HG03521 (cell line): ENCODE data around the gene RFWD3.
"Not testable (repeated sequence)": the region's sequence is repeated elsewhere in the genome, so short reads cannot be mapped to it uniquely, and the experiment has no call there.

Experiments
- ATAC-seq: cut with Tn5 transposase; IDR thresholded peaks from one replicate; pipeline ENCODE4 v1.9.1; 2021; ENCODE audit warnings: mild to moderate bottlenecking, moderate library complexity; ENCODE audit not compliant: unreplicated experiment

Gene RFWD3

GRCh38 chr16:74667255-74667700, 601 bp upstream of the RFWD3 start:
- ATAC-seq = no peak

- no peak for ATAC-seq
Observed at GRCh38 chr16:74666010-74666421, 661 bp downstream of the RFWD3 start.

GRCh38 chr16:74661064-74661463, 5.6 kb downstream of the RFWD3 start:
- ATAC-seq = no peak

- ATAC-seq = no peak
Observed at GRCh38 chr16:74660383-74660782, 6.3 kb downstream of the RFWD3 start.

- no peak for ATAC-seq
Observed at GRCh38 chr16:74659041-74659440, 7.6 kb downstream of the RFWD3 start.

GRCh38 chr16:74657870-74658642, 8.6 kb downstream of the RFWD3 start:
- ATAC-seq = no peak

DNA sequence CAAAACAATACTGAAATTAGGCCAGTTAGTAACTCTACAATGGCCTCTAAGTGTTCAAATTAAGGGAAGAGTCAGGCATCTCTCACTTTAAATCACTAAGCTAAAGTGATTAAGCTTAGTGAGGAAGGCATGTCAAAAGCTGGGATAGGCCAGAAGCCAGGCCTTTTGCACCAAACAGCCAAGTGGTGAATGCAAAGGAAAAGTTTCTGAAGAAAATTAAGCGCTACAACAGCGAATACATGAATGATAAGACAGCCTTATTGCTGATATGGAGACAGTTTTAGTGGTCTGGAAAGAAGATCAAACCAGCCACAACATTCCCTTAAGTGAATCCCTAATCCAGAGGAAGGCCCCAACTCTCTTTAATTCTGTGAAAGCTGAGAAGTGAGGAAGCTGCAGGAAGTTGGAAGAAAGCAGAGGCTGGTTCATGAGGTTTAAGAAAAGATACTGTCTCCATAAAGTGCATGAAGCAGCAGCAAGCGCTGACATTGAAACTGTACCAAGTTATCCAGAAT, 12.1 kb downstream of the RFWD3 start:
- ATAC-seq = no peak

- not testable (repeated sequence) for ATAC-seq
Observed at GRCh38 chr16:74652883-74653282, 13.8 kb downstream of the RFWD3 start.

DNA sequence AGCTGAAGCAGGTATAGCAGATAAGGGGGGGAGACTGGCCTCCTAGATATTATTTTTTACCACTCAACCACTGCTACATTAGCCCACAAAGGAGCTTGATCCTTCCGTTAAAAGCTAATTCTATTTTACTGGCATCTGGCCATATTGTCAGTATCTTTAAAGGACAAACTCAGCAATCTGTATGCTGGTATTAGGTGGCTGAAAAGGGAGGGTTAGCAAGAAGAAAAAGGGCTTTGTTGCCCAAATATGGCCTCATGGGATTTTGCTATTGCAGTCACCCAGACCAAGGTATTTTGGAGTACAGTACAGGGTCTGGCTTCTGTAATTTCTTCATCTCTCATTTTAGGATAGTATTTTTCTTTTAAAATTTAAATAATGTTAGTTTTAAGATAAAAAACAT, 14.4 kb downstream of the RFWD3 start:
- ATAC-seq = no peak

GRCh38 chr16:74651841-74652240, 14.8 kb downstream of the RFWD3 start:
- no peak for ATAC-seq

DNA sequence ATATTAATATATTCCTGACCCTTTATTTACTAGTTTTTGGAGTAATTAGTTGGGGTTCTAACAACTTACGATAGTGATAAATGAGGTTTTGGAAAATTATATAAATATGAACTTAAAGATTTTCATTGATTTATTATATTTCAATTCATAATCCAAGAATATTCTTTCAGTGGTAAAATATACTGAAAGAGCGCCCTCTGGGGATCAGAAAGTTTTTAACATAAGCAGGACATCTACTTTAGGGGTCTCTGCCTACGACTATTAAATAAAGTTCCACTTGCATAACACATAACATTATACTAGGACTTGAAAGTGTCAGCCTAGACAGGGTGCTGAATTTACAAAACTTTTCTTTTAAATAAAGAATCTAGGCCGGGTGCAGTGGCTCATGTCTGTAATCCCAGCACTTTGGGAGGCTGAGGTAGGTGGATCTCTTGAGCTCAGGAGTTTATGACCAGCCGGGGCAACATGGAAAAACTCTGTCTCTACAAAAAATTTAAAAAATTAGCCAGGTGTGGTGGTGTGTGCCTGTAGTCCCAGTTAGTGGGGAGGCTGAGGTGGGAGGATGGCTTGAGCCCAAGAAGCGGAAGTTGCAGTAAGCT, 15.6 kb downstream of the RFWD3 start:
- no peak for ATAC-seq

- no peak for ATAC-seq
Observed at GRCh38 chr16:74649839-74650504, 16.7 kb downstream of the RFWD3 start.

DNA sequence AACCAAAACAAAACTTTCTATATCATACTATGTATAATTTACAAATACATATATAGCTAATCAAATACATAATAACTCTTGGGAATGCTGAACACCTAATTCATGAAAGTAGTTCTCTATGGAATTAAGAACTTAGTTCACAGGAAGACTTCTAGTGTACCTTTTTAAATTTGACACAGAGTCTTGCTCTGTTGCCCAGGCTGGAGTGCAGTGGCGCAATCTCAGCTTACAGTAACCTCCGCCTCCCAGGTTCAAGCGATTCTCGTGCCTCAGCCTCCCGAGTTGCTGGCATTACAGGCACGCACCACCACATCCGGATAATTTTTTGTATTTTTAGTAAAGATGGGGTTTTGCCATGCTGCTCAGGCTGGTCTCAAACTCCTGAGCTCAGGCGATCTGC, 24.7 kb downstream of the RFWD3 start:
- no peak for ATAC-seq

DNA sequence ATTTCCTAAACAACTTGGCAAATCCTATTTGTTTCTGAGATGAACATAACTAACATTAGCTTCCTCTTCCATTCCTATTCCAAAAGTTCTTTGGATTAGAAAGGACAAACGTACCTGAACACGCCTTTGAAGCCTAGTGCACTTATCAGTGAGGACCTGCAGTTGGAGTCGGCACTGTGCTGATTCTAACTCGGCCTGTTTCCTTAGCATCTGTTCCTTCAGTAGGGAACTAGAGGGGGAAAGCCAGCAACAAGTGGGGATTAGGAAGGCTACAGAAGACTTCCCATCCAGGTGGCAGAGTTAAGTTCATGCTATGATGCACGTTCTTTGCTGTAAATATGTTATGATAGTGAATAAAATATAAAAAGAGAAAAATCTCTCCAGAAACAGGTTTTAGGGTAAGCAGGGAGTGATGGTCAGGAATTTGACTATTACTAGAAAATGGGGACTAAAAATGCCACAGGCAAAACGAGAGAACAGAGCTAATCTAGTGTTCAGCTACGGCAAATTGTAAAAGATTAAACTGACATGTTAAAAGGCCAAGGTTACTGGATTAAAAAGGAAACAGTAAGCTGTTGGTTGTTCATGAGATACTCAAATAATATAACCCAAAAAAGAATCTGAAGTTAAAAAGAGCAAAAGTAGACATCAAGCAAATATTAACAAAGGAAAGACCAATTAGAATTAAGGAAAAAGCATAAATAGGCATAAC, 28.8 kb downstream of the RFWD3 start:
- ATAC-seq = no peak

- ATAC-seq = no peak
Observed at GRCh38 chr16:74635303-74635702, 31.4 kb downstream of the RFWD3 start.

DNA sequence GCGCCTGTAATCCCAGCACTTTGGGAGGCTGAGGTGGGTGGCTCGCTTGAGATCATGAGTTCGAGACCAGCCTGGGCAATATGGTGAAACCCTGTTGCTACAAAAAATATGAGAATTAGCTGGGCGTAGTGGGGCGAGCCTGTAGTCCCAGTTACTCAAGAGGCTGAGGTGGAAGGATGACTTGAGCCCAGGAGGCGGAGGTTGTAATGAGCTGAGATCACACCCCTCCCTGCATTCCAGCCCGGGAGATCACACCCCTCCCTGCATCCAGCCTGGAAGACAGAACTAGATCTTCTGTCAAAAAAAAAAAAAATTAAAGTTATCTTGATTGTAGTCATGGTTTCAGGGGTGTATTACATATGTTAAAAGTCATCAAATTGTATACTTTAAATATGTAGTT, 33.0 kb downstream of the RFWD3 start:
- no peak for ATAC-seq

- ATAC-seq = no peak
Observed at GRCh38 chr16:74627506-74628220, 39.0 kb downstream of the RFWD3 start.

GRCh38 chr16:74626741-74627416, 39.8 kb downstream of the RFWD3 start:
- ATAC-seq = no peak

- ATAC-seq = no peak
Observed at GRCh38 chr16:74625500-74626350, 41.0 kb downstream of the RFWD3 start.
